GM19468 (cell line): Measurements from ENCODE around the gene ANKS6.

Experiments used
- ATAC-seq: cut with Tn5 transposase; IDR thresholded peaks from one replicate; pipeline ENCODE4 v1.9.1; 2021; ENCODE audit warnings: mild to moderate bottlenecking, moderate library complexity, moderate number of reproducible peaks; ENCODE audit not compliant: unreplicated experiment; ENCODE audit errors: extremely low read depth

ANKS6 gene

DNA sequence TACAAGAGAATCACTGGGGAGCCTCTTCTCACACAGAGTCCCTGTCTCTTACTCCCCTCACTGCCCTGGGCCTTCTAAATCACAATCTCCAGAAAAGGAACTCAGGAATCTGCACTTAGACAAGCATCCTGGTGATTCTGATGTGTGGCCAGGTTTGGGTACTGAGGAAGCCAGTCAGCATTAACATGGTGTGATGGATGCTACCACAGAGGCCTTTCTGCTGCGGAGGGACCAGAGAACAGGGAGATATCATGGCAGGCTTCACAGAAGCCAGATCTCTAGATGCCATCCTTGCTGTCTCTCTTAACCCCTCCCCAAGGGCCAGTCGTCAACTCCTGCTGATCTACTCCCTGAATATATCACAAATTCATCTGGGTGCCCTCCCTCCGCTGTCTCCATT lies 1.6 kb downstream of the ANKS6 start:
- ATAC-seq: no peak

DNA sequence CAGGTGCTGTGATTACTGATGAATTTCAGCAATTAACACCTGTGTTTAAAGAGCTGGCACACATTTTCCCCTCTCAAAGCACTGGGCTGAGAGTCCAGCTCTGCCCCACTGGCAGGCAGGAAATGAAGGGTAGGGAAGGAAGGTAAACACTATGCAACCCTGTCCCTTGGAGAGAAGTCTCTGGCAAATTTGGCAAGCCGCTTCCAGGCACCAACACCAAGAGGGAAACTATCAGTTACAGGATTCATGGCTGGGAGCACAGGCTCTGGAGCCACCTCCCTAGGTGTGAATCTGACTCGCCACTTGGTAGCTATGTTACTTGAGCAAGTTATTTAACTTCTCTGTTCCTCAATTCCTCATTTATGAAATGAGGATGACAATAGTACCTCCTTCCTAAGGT lies 3.3 kb downstream of the ANKS6 start:
- ATAC-seq: no peak

DNA sequence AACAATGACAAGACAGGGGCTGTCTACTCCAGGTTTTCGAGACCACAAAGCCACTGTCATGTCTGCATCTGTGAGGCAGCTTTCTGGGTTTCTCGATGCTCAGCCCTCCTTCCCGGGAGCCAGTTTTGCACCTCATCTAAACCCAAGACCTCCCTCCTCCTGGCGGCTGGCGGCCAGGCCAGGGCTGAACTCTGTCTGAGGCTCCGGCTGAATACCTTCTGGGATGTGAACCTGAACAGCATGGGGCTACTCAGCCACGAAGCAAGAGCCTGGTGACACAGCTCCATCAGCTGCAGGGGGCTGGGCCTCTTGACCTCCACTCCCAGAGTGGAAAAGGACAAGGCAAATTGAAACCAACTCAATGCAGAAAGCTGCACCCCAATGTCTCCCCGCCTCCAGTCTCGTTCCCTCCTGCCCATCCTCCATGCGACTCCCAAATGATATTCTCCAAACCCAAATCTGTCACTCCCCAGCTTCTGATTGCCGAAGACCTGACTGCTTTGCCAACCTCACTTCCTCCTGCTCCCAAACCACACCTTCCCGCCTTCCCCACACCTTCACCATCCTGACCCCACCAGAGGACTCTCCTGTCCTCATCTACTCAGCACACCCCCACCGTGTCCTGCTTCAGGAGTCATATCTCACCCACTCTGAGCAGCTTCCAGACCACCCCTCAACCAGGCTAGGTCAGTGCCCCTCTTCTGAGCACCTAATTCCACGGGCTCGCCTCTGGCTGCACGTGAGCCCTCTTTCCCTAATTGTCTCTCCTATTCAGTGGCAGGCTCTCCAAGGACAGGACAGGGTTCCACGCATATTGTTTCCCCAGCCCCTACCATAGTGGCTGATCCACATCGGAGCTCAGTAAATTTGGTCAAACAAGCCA lies 4.5 kb downstream of the ANKS6 start:
- ATAC-seq: no peak

DNA sequence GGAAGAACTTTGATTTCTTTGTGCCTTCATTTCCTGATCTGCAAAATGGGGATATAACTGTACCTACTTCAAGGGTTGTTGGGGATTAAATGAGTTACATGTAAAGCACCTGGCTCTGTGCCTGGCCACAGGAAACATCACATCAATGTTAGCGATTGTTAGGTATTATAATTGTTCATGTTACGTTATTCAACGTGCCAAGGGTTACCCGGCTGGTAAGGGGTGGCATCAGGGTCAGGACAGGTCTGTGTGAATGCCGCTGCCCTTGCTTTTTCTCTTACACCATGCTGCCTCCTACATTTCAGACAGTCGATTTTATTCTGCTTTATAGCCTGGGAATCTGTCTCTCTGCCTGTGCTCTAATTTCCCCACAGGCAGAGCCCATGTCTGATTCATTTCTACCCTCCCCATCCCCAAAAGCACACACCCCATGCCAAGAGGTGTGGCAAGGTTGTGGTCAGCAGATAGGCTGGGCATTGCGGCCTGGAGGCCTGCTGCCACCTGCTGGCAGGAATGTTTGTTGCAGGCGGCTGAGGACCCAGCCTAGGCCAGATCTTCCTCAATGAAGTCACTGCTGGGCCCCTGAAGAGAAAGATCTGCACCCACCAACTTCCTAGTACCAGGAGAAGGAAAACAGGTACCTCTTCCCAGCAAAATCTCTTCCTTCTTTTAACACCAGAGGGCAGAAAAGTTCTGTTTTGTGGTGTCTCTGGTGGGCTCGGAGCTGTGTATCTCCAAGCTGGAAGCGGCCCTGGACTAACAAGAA lies 5.3 kb downstream of the ANKS6 start:
- ATAC-seq: no peak

DNA sequence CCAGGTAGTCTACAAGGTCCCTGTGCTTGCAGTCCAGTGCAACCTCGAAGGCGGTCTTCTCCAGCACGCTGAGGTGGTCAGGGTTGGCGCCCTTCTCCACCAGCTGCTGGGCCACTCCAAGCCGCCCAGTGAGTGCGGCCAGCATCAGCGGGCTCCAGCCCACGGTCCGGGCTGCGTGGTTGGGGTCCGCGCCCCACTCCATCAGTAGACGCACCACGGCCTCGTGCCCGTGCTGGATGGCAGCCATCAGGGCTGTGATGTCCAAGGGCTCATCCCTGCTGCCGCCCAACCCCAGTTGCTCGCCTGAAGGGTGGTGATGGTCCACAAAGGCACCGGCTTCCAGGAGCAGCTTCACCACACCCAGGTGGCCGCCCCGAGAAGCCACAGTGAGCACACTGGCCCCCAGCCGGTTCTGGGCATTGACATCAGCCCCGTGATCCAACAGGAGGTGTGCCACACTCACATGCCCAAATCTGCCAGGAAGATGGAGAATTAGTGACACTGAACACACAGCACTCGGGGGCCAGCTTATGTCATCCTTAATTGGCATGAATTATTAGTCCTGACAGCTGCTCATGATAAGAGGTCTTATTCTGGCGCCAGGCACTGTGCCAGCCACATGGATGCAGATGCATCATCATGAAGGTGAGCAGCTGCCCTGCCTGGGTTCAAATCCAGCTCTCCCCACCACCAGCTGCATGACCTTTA lies 6.1 kb downstream of the ANKS6 start:
- no peak for ATAC-seq

DNA sequence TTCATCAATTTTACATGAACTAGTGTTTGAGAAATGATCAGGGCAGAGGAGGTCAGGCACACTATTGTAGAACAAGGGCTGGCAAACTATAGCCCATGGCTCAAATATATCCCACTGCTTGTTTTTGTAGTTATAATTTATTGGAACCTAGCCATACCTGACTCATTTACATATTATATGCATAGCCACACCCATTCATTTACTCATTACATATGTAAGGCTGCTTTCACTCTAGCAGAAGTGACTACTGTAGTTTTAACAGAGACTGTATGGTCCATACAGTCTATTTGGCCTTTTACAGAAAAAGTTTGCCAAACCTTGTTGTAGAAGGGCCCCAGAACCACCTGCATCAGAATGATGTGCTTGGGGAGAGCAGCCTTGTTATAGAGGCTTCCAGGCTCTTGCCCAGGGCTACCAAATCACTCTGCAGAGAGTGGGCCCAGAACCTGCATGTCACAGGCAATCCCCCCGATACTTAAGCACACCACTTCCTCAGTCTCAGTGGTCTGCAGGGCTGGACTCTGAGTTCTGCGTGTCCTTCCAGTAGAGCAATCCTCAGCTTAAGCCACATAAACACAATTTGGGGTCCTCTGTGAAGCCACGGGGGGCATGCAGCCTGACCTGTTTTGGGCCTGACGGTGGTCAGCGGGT lies 6.7 kb downstream of the ANKS6 start:
- ATAC-seq: no peak

DNA sequence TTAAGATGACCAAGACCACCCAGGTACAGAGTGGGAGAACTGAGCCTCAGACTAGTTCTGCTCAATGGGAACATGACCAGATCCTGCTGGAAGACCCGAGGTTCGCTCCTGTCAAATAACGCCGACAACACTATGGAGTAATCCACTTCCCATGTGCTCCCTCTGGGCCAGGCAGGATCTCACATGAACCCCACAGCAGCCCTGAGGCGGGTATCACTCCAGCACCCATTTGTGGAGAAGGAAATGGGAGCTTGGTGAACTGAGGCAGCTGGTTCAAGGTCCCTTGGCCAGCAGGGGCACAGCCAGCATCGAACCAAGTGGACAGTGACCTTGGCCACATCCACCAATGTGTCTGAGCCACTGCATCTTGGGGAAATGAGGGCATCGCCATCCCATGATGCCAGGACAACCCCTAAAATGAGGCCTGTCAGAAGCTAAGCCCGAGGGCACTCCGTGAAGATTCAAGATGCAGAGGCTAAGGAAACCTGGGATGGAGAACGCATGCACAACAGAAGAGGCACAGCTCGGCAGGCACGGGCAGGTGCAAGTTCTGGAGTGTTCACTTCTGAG lies 8.5 kb downstream of the ANKS6 start:
- no peak for ATAC-seq

DNA sequence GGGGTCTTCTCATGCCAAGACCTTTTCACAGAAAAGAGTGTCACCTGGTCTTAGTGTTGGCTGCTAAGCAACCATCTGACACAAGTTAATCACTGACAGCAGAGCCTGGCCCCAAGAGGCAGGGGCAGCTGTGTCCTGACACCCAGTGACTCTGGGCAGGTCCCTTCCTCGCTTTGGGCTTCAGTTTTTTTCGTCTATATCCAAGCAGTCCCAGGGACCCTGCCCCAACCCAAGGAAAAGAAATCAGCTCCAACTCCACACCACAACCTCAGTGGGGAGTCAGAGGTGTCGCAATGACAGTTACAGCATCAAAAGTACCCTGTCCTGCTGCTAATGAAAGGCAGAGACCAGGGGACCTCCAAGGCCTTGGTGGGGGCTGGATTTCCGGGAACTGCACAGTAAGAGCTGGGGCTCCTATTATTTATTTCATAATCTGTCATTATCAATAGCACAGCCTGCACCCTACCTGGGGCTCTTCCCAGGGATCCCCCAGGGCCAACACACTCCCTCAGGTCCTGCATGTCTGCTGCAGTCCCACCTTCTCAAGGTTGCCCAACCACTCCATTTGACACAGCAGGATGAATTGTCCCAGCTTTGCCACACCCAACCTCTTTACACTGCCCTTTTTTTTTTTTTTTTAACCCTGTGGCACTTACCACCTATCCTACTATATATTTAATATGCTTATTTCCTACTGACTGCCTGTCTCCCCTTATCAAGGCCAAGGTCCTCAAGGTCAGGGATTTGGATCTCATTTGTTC lies 9.4 kb downstream of the ANKS6 start:
- ATAC-seq: no peak

DNA sequence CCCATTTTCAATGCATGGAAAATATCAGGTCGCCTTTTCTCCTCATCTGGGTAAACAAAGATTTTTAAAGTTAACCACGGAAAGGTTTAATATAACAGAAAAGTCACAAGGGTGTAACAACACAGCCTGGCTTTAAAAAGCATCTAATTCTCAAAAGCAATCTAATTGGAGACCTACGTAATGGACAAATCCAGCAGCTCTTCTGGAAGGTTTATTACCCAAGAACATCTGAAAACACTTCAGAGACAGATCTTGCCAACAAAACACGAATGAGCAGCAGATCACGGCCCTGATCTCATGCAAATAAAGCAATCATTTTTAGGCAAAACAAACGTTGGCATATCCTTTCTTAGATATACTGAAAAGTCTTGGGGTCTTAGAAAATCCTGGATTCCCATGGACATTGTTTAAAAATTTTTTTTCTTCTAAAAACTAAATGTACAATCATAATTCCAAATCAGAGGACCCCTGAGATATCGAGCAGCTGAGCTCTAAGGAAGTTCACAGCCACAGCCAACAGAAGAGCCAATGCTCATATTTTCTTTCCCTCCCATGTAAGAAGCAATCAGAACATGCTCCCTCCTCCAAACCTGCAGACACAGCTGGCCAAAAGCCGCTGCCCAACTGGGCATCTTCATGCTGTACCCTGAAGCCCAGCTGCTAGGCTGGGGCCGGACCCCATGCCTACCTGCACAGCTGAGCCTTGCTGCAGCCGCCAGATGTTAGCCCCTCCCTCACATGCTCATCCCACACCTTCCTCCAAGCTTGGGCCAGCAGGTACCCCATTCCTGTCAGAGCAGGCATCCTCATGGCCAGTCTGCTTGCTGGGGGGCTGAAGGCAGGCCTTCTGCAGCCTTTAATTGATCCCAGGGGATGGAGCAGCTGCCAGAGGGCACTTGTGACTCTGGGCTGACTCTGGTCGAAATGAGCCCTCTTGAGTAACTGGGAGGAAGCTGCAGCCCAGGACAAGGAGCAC lies 11.2 kb downstream of the ANKS6 start:
- no peak for ATAC-seq

DNA sequence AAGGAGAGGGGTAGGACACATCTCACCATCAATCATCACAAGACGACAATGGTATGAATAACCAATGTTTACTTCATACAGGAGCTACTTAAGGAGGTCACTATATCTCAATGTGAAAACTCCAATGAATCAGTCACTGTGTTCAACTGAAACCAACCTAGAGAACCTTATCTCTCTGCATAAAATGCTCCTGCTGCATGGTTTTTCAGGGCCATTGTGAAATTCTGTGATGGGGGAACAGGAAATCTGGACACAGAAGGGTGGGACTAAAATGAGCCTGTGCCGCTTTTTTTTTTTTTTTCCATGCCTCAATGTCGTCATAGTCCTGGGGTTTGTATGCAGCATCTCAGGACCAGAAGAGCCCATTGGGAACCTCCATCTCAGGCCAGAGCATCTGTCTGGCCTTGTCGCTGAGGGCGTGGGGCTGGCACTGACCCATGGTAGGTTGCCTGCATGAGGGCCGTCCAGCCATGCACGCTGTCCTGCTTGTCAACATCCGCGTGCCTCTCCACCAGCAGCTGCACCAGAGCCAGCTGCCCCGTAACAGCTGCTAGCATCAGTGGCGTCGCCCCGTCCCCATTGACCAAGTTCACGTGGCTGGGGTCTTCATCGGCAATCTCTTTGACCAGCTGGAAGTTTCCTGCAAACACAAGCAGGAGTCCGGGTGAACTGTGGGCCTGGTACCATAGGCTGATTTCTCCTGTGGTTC lies 12.7 kb downstream of the ANKS6 start:
- no peak for ATAC-seq

DNA sequence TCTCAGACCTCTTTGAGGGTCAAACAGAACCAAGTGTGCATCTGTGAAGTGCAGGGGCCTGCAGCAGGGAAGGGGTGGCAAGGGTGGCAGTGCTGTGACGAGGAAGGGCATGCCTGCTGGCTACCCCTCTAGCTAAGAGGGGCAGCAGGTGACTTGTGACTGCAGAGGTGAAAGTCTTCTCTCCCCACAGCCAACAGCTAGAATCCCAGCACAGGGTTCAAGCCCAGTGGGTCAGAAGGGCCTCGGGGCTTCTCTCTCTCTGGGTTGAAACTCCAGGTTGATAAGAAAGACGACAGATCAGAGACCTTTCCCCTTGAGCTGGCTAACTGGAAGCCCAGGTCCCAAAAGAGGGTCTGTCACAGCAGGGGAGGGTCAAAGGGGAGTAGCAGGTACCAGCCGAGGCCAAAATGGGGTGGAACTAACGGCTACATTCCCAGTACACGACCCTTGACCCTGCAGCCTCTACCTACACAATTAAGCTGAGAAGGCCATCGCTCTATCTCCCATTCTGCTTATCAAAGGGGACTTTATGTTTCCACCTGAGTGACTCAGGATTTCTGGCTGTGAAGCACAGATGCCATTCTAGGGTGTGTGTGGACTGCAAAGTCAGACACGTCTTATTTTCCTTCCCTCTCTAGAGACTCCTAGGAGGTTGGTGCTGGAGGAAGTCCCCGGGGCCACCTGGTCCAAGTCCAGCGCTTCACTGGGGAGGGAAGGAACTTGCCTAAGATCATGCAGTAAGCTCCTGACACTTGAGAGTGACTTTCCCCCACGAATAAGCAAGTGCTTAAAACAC lies 14.6 kb downstream of the ANKS6 start:
- ATAC-seq: no peak

DNA sequence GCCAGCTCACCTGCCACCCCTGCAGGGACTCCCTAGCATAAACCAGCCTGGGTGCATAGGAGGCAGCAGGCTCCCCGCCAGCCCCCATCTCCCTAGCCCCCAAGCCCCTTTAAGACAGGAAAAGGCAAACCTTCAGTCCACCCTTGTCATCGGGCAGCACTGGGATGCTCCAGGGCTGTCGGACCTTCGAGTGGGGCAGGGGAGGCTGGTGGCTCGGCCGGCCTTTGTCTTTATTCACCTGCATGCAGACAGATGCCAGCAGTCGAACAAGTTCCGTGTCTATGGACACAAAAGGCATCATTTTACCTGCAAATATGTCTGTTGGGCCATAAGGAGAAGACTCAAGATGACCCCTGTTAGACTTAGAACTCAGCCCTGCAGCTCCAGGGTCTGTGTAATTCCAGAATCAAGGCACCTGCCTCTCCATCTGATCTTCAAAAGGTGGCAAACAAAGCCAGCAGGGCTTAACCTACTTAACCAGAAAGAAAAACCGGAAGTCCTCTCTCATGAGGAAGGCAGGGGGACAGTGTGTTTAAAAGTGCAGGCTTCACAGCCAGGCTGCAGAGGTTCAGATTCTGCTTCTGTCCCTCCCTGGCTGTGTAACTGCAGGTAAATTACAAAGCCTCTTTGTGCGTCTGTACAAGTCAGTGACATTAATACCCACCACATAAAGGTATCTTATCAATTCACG lies 16.2 kb downstream of the ANKS6 start:
- no peak for ATAC-seq

DNA sequence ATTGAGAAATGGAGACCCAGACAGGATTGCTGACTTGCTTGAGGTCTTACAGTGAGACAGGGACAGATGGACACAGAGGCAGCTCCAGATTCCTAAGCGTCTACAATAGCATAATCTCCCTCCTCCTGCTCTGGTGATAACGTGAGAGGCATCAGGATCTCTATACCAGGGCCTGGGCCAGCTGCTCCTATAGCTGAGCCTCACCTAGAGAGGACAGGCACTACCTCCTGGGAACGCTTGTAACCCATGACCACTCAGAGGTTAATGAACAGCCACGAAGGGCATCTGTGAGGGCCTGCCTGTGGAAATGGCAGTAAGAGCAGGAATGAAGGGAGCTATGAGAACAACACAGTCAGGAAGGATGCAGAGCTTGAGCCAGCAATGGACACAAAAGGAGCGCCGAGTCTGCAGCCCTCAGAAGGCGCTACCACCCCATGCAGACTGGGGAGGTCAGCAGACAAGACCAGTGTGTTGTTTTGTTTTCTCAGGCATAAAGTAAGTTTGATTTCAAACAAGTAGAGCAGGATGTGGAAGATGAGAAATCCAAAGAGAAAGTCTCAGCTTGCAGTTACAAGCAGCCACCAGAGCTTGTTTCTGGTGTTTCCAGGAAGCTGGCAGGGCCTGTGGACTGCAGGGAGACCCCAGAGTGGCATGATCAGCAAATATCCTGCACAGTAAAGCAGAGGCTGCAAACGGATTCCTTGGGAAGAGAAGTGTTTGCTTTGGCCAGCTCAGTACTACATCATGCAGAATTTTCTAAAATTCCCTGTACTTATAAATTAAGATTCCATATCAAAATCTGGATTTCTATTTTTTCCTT lies 17.4 kb downstream of the ANKS6 start:
- no peak for ATAC-seq

DNA sequence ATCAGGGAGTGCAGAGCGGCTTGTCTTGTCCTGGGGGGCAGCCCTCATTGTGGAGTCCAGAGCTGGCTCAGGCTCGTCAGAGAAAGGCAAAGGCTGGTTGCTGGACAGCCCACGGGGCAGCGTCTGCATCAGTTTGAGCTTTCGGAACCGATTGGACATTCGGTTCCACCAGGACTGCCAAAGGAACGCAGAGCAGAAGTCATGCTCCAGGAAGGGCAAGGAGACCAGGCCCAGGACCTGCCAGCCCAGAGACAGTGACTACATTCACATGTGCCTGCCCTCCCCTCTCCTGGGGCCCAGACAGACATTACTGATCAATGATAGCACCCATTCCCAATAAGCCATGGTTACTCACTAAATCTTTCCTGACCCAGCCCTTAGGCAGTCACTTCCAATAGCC lies 18.1 kb downstream of the ANKS6 start:
- ATAC-seq: no peak

DNA sequence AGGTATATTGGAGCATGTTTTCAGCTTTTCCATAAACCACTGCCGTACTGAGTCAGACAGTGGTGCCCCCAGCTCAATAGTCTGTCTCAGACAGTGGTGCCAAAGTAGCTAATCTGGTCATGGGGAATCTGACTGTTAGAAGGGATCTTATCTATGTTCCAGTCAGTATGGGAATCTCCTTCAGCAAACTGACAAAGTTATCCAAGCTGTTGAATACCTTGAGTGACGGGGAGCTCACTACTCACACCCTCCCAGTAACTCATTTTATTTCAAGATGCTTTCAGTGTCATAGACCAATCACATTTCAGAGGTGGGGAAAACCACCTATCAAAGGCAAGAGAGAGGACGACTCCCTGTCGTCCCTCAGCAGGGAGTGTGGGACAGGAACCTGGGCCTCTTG lies 18.7 kb downstream of the ANKS6 start:
- no peak for ATAC-seq
